Epithelial cell of proximal tubule (primary cell): Measurements from ENCODE around the gene PPIP5K2. TPM values are rescaled to one million over a fixed set of nuclear protein-coding genes. Genes with fewer than 3 reads are reported as not detected.
A peak's percentile ranks its signal among the peaks of the same experiment; 100 is the strongest.

ENCODE experiments used
- DNase-seq: peaks from one replicate; pipeline ENCODE4 v3.0.0-alpha.2; 2011; ENCODE audit warnings: low read depth
- H3K4me3 ChIP-seq: 2 replicates; pipeline ENCODE4 v1.5.1; 2011; ENCODE audit warnings: low read depth, mild to moderate bottlenecking, low read length
- CTCF ChIP-seq: conservative IDR thresholded peaks from 2 replicates; pipeline ENCODE4 v1.5.1; 2012; ENCODE audit warnings: low read depth, mild to moderate bottlenecking, low read length
- total RNA-seq: library from RNA; depleted of rRNA; stranded (reverse); fragments of >200 nt; gene quantifications from 2 replicates; pipeline ENCODE4 v1.2.3, GENCODE V29; 2015

The PPIP5K2 gene
- total RNA-seq, 1 donor from 2014 or later: 19.5 TPM

- peak overlapping the region; percentile 94 for H3K4me3 ChIP-seq
- no peak for TF ChIP-seq CTCF
- no peak for DNase-seq
Measured at GRCh38 chr5:103120607-103121200, 603 bp downstream of the PPIP5K2 start.

- no peak for DNase-seq
- no peak overlapping the region for H3K4me3 ChIP-seq
- TF ChIP-seq CTCF: no peak
Measured at GRCh38 chr5:103122242-103122641, 2.1 kb downstream of the PPIP5K2 start.

- TF ChIP-seq CTCF: no peak
- no peak for DNase-seq
Measured at GRCh38 chr5:103126557-103126956, 6.5 kb downstream of the PPIP5K2 start.

GRCh38 chr5:103127292-103127817, 7.3 kb downstream of the PPIP5K2 start:
- no peak overlapping the region for H3K4me3 ChIP-seq
- no peak for TF ChIP-seq CTCF
- no peak for DNase-seq

More at GRCh38 chr5:103126557-103126956, 6.5 kb downstream of the PPIP5K2 start:
- no peak overlapping the region for H3K4me3 ChIP-seq

GRCh38 chr5:103128202-103128601, 8.1 kb downstream of the PPIP5K2 start:
- no peak for TF ChIP-seq CTCF
- no peak for DNase-seq
- H3K4me3 ChIP-seq: no peak overlapping the region

GRCh38 chr5:103132684-103133083, 12.6 kb downstream of the PPIP5K2 start:
- H3K4me3 ChIP-seq: no peak overlapping the region
- no peak for DNase-seq
- no peak for TF ChIP-seq CTCF

- no peak overlapping the region for H3K4me3 ChIP-seq
- no peak for TF ChIP-seq CTCF
- DNase-seq: no peak
Measured at GRCh38 chr5:103133231-103133630, 13.1 kb downstream of the PPIP5K2 start.
